Mesenchymal stem cell (in vitro differentiated cells and primary cell): Measurements from ENCODE around the gene CD6.
"Not testable (repeated sequence)": the region's sequence is repeated elsewhere in the genome, so short reads cannot be mapped to it uniquely, and the experiment has no call there.

ENCODE experiments used
- DNase-seq: peaks from one replicate; pipeline ENCODE4 v3.0.0-alpha.2; 2013
- H2AFZ ChIP-seq: one replicate; pipeline ENCODE4 v1.6.1; 2013; ENCODE audit warnings: low read depth, mild to moderate bottlenecking, control low read depth, inconsistent platforms, low read length, moderate library complexity
- H2AK5ac ChIP-seq: 2 replicates; pipeline ENCODE4 v1.6.1; 2013; ENCODE audit warnings: low read length, moderate library complexity, mild to moderate bottlenecking, inconsistent platforms; ENCODE audit not compliant: severe bottlenecking
- H2BK120ac ChIP-seq: one replicate; pipeline ENCODE4 v1.6.1; 2013; ENCODE audit warnings: low read depth, mild to moderate bottlenecking, inconsistent platforms, low read length, moderate library complexity
- H2BK12ac ChIP-seq, 2 experiments: one replicate each; pipeline ENCODE4 v1.6.1; 2013; ENCODE audit warnings: inconsistent platforms in 2 of 2, low read length in 2 of 2, mild to moderate bottlenecking in 2 of 2, moderate library complexity in 2 of 2, control low read depth in 1 of 2
- H2BK15ac ChIP-seq: one replicate; pipeline ENCODE4 v1.6.1; 2013; ENCODE audit warnings: mild to moderate bottlenecking, low read depth, inconsistent platforms; ENCODE audit not compliant: poor library complexity, severe bottlenecking
- H2BK5ac ChIP-seq: 2 replicates; pipeline ENCODE4 v1.6.1; 2013; ENCODE audit warnings: low read depth, mild to moderate bottlenecking, low read length, control low read depth, inconsistent platforms; ENCODE audit not compliant: poor library complexity, severe bottlenecking
- H3K14ac ChIP-seq, 2 experiments: one replicate each; pipeline ENCODE4 v1.6.1; 2013; ENCODE audit warnings: inconsistent platforms in 2 of 2, low read length in 2 of 2, control low read depth in 1 of 2, mild to moderate bottlenecking in 1 of 2, moderate library complexity in 1 of 2
- H3K18ac ChIP-seq, 2 experiments: one replicate each; pipeline ENCODE4 v1.6.1; 2013; ENCODE audit warnings: inconsistent platforms in 2 of 2, low read length in 2 of 2, control low read depth in 1 of 2, low read depth in 1 of 2, mild to moderate bottlenecking in 1 of 2
- H3K23ac ChIP-seq, 2 experiments: one replicate each; pipeline ENCODE4 v1.6.1; 2013; ENCODE audit warnings: inconsistent platforms in 2 of 2, low read length in 2 of 2, mild to moderate bottlenecking in 2 of 2, moderate library complexity in 2 of 2, control low read depth in 1 of 2
- H3K27ac ChIP-seq: 2 replicates; pipeline ENCODE4 v1.5.1; 2013; ENCODE audit warnings: mild to moderate bottlenecking, moderate library complexity, low read length, control low read depth, inconsistent platforms; ENCODE audit not compliant: poor library complexity, severe bottlenecking
- H3K27me3 ChIP-seq, 2 experiments: 2 replicates each; pipeline versions ENCODE4 v1.6.1 to v1.7.0; 2013; ENCODE audit warnings: low read length in 2 of 2, mild to moderate bottlenecking in 2 of 2, moderate library complexity in 2 of 2, control low read depth in 1 of 2, inconsistent platforms in 1 of 2; ENCODE audit not compliant: control insufficient read depth in 1 of 2, insufficient read depth in 1 of 2
- H3K36me3 ChIP-seq, 2 experiments: 2 replicates each; pipeline versions ENCODE4 v1.6.1 to v1.7.0; 2013; ENCODE audit warnings: low read length in 2 of 2, control low read depth in 1 of 2, inconsistent platforms in 1 of 2, low read depth in 1 of 2, mild to moderate bottlenecking in 1 of 2; ENCODE audit not compliant: insufficient read depth in 2 of 2, control insufficient read depth in 1 of 2
- H3K4ac ChIP-seq, 2 experiments: one replicate each; pipeline ENCODE4 v1.6.1; 2013; ENCODE audit warnings: inconsistent platforms in 2 of 2, low read length in 2 of 2, mild to moderate bottlenecking in 2 of 2, moderate library complexity in 2 of 2, control low read depth in 1 of 2, low read depth in 1 of 2
- H3K4me1 ChIP-seq: 2 replicates; pipeline ENCODE4 v1.6.1; 2013; ENCODE audit warnings: low read depth, low read length, control low read depth; ENCODE audit not compliant: control insufficient read depth, insufficient read depth
- H3K4me2 ChIP-seq: 2 replicates; pipeline ENCODE4 v1.6.1; 2013; ENCODE audit warnings: low read length, mild to moderate bottlenecking, inconsistent platforms; ENCODE audit not compliant: poor library complexity, severe bottlenecking
- H3K4me3 ChIP-seq, 2 experiments: 2 replicates each; pipeline versions ENCODE4 v1.5.1 to v1.7.0; 2013; ENCODE audit warnings: low read length in 2 of 2, mild to moderate bottlenecking in 2 of 2, control low read depth in 1 of 2, low read depth in 1 of 2; ENCODE audit not compliant: insufficient read depth in 1 of 2
- H3K79me1 ChIP-seq: replicated peaks from 2 replicates; pipeline ENCODE4 v1.6.1; 2013; ENCODE audit warnings: mild to moderate bottlenecking, control low read depth, low read length, inconsistent platforms; ENCODE audit not compliant: poor library complexity, severe bottlenecking
- H3K9ac ChIP-seq: 2 replicates; pipeline ENCODE4 v1.7.0; 2013; ENCODE audit warnings: mild to moderate bottlenecking, low read length, moderate library complexity
- H3K9me3 ChIP-seq: 2 replicates; pipeline ENCODE4 v1.7.0; 2013; ENCODE audit warnings: mild to moderate bottlenecking, low read length; ENCODE audit not compliant: control insufficient read depth
- H4K8ac ChIP-seq: one replicate; pipeline ENCODE4 v1.6.1; 2013; ENCODE audit warnings: inconsistent platforms, mild to moderate bottlenecking, low read length, moderate library complexity
- H4K91ac ChIP-seq: one replicate; pipeline ENCODE4 v1.6.1; 2013; ENCODE audit warnings: mild to moderate bottlenecking, low read length, inconsistent platforms
- WGBS: methylation state at CpG from one replicate; pipeline ENCODE4 v1.1.7; 2013; ENCODE audit warnings: mixed read lengths; 5-methylcytosine and 5-hydroxymethylcytosine counted together

CD6 gene

DNA sequence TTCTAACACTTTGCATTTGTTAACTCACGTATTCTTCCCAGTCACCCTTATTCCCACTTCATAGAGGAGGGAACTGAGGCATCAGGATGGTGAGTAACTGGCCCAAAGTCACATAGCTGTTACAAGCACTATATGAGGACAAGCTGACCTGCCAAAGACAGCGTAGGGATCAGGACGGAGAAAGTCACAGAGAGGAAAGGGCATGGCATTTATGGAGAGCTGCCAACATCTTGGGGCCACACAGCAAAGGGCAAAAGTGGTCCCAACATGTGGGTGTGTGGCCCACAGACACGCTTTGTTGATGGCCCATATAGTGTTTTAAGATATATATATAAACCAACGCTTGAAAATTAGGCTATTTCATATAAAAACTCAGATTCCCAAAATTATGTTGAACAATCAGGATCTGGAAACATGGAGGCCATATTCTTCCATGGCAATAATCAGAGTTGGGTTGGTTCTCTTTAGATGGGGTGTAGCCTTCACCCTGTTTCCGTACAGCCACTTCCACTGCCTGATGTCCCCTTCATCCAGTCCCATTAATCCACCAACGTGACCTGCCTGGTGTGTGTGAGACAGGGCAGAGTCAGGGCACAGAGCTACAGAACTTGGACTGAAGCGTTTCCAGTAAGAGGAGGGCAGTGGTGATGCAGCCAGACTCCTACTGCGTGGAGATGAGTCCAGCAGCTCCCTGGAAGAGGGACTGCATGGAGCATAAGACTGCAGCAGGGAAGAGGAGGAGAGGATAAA is 90.9 kb downstream of the CD6 start:
- H3K9ac ChIP-seq: no peak overlapping the region
- no peaks in the 10 kb centered on the region for H3K9me3 ChIP-seq
- no peak overlapping the region for H3K14ac ChIP-seq
- no peak for DNase-seq
- no peak overlapping the region for H2BK15ac ChIP-seq
- H3K79me1 ChIP-seq: no peaks in the 10 kb centered on the region
- H3K27ac ChIP-seq: no peak overlapping the region
- peaks cover 0 to 16% of the 10 kb centered on the region in 2 experiments for H3K27me3 ChIP-seq
- H2AFZ ChIP-seq: no peak overlapping the region
- H3K4me2 ChIP-seq: no peak overlapping the region
- H2BK120ac ChIP-seq: no peak overlapping the region
- no peak overlapping the region for H3K4ac ChIP-seq
- H4K91ac ChIP-seq: no peak overlapping the region
- no peak overlapping the region for H2AK5ac ChIP-seq
- no peak overlapping the region for H2BK12ac ChIP-seq
- no peak overlapping the region for H3K18ac ChIP-seq
- no peaks in the 10 kb centered on the region for H3K36me3 ChIP-seq
- H3K23ac ChIP-seq: no peak overlapping the region
- no peak overlapping the region for H4K8ac ChIP-seq
- H2BK5ac ChIP-seq: no peak overlapping the region
- WGBS: 82% methylated on average over 6 of the region's 9 CpGs
- peaks cover 2% of the 10 kb centered on the region for H3K4me1 ChIP-seq
- H3K4me3 ChIP-seq: no peak overlapping the region

- H3K27me3 ChIP-seq: peaks cover 4 to 32% of the 10 kb centered on the region in 2 experiments
- H2BK12ac ChIP-seq, H3K36me3 ChIP-seq, H3K4me1 ChIP-seq, H3K9me3 ChIP-seq, H2BK5ac ChIP-seq, H3K18ac ChIP-seq, H3K9ac ChIP-seq, H3K14ac ChIP-seq, H2AK5ac ChIP-seq, H3K4me2 ChIP-seq, H3K4me3 ChIP-seq, H3K23ac ChIP-seq, H2BK15ac ChIP-seq, H3K27ac ChIP-seq, H2AFZ ChIP-seq, H4K8ac ChIP-seq, H2BK120ac ChIP-seq, DNase-seq, H4K91ac ChIP-seq, H3K79me1 ChIP-seq, H3K4ac ChIP-seq: not testable (repeated sequence)
- WGBS: 91% methylated on average over 13 of the region's 13 CpGs
Observed at GRCh38 chr11:61065236-61065635, 93.8 kb downstream of the CD6 start.

DNA sequence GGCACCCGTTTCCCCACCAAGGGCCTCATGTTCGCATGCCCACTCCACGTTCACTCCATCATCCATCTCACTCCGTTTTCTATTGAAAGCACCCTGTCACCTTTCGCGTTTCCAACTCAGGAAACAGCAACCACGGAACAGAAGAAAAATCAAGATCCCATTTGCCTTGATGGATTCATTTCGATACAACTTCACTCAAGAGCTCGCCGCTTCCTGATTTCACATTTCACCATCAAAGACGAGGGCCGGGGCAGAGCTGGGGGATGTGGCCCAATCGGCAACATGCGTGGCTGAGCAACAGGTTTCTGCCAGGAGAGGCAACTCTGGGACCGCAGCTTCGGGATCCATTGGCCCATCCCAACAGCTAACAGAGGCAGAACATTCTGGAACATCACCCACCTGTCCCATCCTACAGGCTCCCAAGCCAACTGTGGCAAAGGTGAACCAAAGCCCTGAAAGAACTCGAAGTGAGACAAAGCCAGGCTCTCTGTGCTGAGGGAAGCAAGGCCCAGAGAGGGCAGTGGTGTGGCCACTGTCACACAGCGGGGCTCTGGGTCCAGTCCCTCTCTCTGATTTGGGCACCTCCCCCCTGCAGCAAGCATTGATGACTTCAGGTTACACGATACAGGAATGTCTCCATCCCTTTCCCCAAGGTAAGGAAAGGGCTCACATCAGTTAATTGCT is 94.6 kb downstream of the CD6 start:
- DNase-seq: no peak
- Histone ChIP-seq H3K4me3 (no peak overlapping the region), H3K36me3 (no peaks in the 10 kb centered on the region), H2BK120ac (no peak overlapping the region), H3K9ac (no peak overlapping the region), H3K27me3 (peaks cover 4 to 32% of the 10 kb centered on the region in 2 experiments), H3K14ac (no peak overlapping the region), H3K4me2 (no peak overlapping the region), H3K79me1 (no peaks in the 10 kb centered on the region), H4K8ac (no peak overlapping the region), H3K27ac (no peak overlapping the region), H3K18ac (no peak overlapping the region), H2BK12ac (no peak overlapping the region), H3K4me1 (peaks cover under 1% of the 10 kb centered on the region), H4K91ac (no peak overlapping the region), H2AK5ac (no peak overlapping the region), H2BK15ac (no peak overlapping the region), H3K4ac (no peak overlapping the region), H2BK5ac (no peak overlapping the region), H3K23ac (no peak overlapping the region), H2AFZ (no peak overlapping the region), H3K9me3 (no peaks in the 10 kb centered on the region)
- WGBS: 87% methylated on average over 19 of the region's 19 CpGs

GRCh38 chr11:61066645-61067044 is 95.2 kb downstream of the CD6 start:
- no peak overlapping the region for H3K23ac ChIP-seq
- H2BK5ac ChIP-seq: no peak overlapping the region
- 83% methylated on average over 8 of the region's 8 CpGs for WGBS
- H3K9ac ChIP-seq: no peak overlapping the region
- H2BK15ac ChIP-seq: no peak overlapping the region
- no peaks in the 10 kb centered on the region for H3K9me3 ChIP-seq
- H2BK120ac ChIP-seq: no peak overlapping the region
- no peak overlapping the region for H3K4me3 ChIP-seq
- H3K4me1 ChIP-seq: peaks cover 6% of the 10 kb centered on the region
- H3K79me1 ChIP-seq: no peaks in the 10 kb centered on the region
- no peak overlapping the region for H2BK12ac ChIP-seq
- no peak overlapping the region for H4K8ac ChIP-seq
- H4K91ac ChIP-seq: no peak overlapping the region
- DNase-seq: no peak
- peaks cover 4 to 32% of the 10 kb centered on the region in 2 experiments for H3K27me3 ChIP-seq
- no peak overlapping the region for H2AFZ ChIP-seq
- no peak overlapping the region for H3K4me2 ChIP-seq
- H2AK5ac ChIP-seq: no peak overlapping the region
- no peak overlapping the region for H3K18ac ChIP-seq
- no peaks in the 10 kb centered on the region for H3K36me3 ChIP-seq
- no peak overlapping the region for H3K4ac ChIP-seq
- H3K27ac ChIP-seq: no peak overlapping the region
- H3K14ac ChIP-seq: no peak overlapping the region
